Medulla oblongata (tissue), 1 donor: ENCODE measurements around the gene TSC22D4.
"Not testable (repeated sequence)": the region's sequence is repeated elsewhere in the genome, so short reads cannot be mapped to it uniquely, and the experiment has no call there.

ENCODE experiments used
- DNase-seq: peaks from one replicate; pipeline ENCODE4 v3.0.0-alpha.2; 2015; ENCODE audit errors: extremely low spot score

The TSC22D4 gene

GRCh38 chr7:100472854-100473499 is 6.0 kb downstream of the TSC22D4 start:
- DNase-seq = no peak

- DNase-seq = no peak
Observed at GRCh38 chr7:100472121-100472851, 6.7 kb downstream of the TSC22D4 start.

- DNase-seq = no peak
Observed at GRCh38 chr7:100471021-100471420, 8.0 kb downstream of the TSC22D4 start.

GRCh38 chr7:100469227-100470044 is 9.6 kb downstream of the TSC22D4 start:
- DNase-seq = peak; percentile 88

- peak; percentile 98 for DNase-seq
Observed at GRCh38 chr7:100467638-100468373, 11.2 kb downstream of the TSC22D4 start.

- no peak for DNase-seq
Observed at GRCh38 chr7:100466653-100467605, 12.1 kb downstream of the TSC22D4 start.

GRCh38 chr7:100465702-100466311 is 13.2 kb downstream of the TSC22D4 start:
- peak; percentile 98 for DNase-seq

- no peak for DNase-seq
Observed at GRCh38 chr7:100465299-100465698, 13.7 kb downstream of the TSC22D4 start.

- no peak for DNase-seq
Observed at GRCh38 chr7:100464791-100465190, 14.2 kb downstream of the TSC22D4 start.

- no peak for DNase-seq
Observed at GRCh38 chr7:100464210-100464660, 14.8 kb downstream of the TSC22D4 start, which contains the start of gene SPACDR. TSS of gene SPACDR (minus strand) at chr7:100464260. CDS start at chr7:100464025, 235 bp downstream.

- no peak for DNase-seq
Observed at GRCh38 chr7:100457033-100457432, 22.0 kb downstream of the TSC22D4 start.

- no peak for DNase-seq
Observed at GRCh38 chr7:100456562-100456961, 22.5 kb downstream of the TSC22D4 start.

- DNase-seq = no peak
Observed at GRCh38 chr7:100455206-100455605, 23.8 kb downstream of the TSC22D4 start.

GRCh38 chr7:100453854-100454253 is 25.2 kb downstream of the TSC22D4 start:
- not testable (repeated sequence) for DNase-seq

- no peak for DNase-seq
Observed at GRCh38 chr7:100452513-100452912, 26.5 kb downstream of the TSC22D4 start.

- no peak for DNase-seq
Observed at GRCh38 chr7:100449190-100449795, 29.7 kb downstream of the TSC22D4 start.

- not testable (repeated sequence) for DNase-seq
Observed at GRCh38 chr7:100447363-100447762, 31.7 kb downstream of the TSC22D4 start.

- no peak for DNase-seq
Observed at GRCh38 chr7:100446040-100446439, 33.0 kb downstream of the TSC22D4 start.
